Eye (tissue), 1 donor: ENCODE results near the gene ZFYVE1.

ENCODE experiments used
- DNase-seq: peaks from one replicate; pipeline ENCODE4 v3.0.0-alpha.2; 2015

The ZFYVE1 gene

GRCh38 chr14:72952171-72952570, 74.7 kb downstream of the ZFYVE1 start:
- DNase-seq = no peak

DNA sequence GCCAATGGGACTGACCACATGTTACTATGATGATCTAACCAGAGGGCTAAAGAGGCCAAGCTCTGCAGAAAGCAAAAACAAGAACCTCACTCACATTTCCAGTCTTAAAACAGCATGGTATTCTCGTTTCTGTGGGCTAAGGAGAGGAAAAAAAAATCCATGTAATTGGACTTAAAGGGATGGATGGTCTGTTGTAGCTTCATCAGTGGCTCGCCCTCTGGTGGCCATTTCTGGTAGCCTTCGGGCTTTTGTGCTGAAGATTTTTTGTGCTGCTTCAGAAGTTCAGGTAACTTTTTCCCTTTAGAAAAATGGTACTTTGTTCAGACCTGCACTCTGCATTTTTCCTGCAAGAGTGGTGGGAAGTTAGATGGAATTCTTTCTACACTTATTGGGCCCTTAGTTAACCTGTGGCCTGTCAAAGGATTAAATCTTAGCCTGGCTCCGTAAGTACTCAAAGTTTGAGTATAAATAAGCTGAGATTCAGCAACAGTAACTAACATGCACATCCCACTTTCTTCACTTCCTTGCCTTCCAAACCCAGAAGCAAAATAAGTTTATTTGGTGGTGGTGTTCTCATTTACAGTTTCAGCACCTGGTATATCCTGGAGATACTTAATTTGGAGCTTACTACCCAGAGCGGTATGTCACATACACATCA, 78.3 kb downstream of the ZFYVE1 start:
- DNase-seq = peak; percentile 85

DNA sequence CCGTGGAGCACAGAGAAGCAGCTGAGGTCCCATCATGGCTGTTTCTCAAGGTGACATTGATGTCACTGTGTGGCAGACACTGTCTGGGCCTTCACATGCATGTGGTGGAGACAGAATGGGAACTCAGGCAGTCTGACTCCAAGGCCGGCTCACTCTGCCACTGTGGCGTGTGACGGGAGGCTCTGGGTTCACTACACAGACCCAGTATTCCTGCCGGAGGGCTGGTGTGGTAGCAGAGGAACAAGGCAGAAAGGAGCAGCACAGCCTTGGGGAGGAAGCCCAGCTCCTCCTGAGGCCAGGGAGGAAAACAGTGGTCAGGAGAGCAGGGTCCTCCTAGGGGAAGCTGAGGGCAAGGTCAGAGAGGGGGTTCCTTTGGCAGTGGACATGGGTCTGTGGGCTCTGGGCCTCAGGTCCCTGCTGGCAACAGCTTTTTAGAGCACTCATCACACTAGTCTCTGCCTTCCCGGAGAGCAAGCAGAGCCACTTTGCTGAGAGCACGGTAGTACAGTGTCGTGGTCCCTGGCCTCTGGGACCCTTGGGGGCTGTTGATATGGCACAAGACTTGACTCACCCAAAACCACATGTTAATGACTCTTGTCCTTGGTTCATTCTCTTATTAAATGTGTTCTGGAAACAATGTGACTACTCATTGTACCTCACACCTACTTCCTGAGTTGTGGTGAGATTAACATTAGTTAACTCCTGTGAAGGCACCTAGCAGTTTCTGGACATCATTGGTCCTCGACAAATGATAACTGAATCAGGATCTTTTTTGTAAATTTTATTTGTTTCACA, 79.3 kb downstream of the ZFYVE1 start:
- DNase-seq = no peak

- DNase-seq = no peak
Observed at GRCh38 chr14:72946491-72946890, 80.4 kb downstream of the ZFYVE1 start.

DNA sequence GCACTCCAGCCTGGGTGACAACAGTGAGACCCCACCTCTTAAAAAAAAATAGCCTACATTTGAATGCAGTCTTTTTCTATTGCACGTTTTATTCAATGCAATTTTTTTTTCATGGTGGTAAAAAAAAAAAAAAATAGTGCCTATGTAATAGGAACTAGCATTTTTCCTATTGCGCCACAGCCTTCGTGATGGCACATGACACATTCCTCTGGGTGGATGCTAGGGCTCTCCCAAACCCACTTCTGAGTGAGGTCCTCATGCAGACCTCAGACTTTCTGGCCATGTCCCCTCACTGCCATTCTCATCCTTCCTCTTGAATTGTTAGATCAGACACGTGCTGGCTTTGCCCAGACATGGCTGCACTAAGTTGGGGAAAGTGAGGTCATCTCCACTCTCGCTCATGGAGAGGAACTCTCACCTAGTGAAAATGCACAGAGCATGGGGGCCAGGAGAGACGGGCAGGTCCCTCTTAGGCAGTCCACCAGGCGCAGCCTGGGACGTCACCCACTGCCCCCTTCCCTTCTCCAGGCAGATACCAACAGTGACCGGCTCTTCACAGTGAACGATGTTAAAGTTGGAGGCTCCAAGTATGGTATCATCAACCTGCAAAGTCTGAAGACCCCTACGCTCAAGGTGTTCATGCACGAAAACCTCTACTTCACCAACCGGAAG, 81.4 kb downstream of the ZFYVE1 start:
- DNase-seq = no peak

GRCh38 chr14:72943876-72944430, 83.0 kb downstream of the ZFYVE1 start:
- no peak for DNase-seq

GRCh38 chr14:72942934-72943333, 84.0 kb downstream of the ZFYVE1 start:
- no peak for DNase-seq

DNA sequence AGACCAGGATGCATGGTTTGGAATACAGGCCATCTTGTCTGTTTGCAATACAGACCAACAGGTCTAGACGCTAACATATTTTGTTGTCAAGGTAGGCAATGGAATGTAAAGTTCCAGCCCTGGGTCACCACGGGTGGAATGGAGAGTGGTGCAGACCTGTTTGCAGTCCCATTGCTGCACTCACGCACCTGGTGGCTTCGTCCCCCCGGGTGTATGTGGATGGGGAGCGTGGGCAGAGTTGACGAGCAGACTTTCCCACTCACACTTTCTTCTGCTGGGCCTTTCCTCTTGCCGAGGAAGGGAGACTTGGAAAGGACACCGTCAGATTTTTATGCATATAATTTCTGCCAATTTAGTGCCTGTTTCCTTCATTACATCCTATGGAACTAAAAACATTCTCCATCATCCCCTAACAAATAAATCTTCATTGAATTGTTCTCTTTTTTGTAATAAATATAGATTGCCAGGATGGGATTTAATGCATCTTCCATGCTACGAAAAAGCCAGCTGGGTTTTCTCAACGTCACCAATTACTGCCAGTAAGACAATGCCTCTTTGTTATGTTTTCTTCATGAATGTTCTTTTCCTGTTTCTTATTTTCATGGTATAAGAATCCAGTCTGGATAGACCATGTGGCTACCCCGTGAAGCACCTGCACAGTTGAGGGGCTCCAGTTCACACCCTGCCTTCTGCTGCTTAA, 85.5 kb downstream of the ZFYVE1 start:
- DNase-seq = no peak

DNA sequence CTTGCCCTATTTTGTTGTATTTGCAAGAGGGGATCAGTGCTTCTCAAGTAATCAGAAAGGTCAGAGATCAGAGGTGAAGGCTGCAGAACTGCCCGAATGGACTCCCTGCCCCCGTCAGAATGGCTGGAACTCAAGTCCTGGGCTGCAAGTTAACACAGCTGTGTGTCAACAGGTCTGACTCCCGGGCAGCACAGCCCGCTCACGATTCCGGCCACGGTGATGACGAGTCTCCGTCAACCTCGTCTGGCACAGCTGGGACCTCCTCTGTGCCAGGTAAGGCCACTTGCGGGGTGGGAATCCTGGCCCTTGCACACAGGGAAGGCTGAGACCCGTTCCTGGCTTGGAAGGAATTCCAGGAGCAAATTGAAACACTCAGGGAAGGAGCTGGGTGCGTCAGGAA, 87.3 kb downstream of the ZFYVE1 start:
- no peak for DNase-seq

DNA sequence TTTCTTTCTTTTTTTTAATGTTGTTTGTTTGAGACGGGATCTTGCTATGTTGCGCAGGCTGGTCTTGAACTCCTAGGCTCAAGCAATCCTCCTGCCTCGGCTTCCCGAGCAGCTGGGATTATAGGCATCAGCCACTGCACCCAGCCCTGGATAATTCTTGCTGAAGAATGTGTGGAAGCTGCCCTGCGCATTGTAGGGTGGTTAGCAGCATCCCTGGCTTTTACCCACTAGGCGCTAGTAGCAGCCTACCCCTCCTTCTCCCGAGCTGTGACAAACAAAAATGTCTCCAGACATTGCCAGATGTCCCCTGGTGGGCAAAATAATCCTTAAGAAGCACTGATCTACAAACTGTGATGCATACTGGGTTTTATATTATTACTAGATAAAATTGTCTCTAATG, 94.0 kb downstream of the ZFYVE1 start:
- DNase-seq = no peak

GRCh38 chr14:72929316-72930080, 97.4 kb downstream of the ZFYVE1 start:
- no peak for DNase-seq

DNA sequence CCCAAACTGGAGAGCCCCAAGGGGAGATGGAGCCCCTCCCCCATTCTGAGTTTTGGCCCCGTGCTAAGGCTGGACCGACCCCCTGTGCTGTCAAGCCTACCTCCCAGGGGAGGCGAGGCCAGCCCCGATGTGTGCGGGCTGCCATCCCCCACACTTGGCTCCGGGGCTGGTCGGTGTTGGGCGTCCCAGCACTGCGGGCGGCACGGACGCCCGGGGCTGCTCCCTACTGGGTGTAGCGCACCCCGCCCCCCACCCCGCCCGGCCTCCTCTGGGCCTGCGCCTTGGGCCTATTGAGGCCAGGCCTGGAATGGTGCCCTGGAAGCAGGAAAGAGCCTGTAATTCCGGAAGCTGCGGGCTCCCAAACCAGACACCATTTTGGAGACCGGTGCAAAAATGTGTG, 98.0 kb downstream of the ZFYVE1 start:
- DNase-seq = no peak

DNA sequence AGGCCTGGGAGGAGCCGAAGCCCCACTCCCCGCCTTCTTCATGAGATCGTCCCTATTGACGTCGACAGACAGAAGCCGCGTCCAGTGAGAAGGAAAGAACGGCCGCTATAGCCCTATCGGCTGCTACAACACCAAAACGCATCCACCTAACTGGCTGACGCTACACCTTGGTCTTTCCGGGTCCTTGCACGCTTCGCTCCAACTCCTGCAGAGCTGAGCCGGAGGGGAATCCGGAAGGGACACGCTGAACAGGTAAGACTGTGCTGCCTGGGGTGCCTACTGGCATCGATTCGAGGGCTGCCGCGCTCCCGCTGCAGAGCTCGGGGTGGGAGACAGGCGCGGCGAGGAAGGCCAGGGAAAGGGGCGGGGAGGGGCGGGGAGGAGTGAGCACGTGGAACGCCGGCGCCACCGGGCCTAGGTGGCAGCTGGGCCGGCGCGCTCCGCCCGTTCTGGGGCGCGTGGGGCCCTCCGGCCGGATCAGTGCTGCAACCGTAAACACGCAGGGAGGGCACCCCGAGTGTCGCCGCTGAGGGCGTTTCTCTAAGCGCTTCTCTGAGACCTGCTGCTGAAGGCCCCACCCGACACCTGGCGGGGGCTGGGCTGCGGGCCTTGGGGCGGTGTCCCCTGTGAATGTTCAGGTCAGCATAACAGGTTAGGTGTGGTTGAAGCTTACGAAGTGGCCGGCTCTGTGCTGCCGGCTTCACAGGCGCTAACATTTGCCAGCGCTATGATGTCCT, 100.4 kb downstream of the ZFYVE1 start, which contains the start of gene DCAF4:
Gene DCAF4, plus strand, starts transcription at position 173 of the 737 bp plus-strand sequence. CDS start 11,515 bp downstream, outside the sequence.
- DNase-seq = peak; percentile 98

GRCh38 chr14:72925815-72926291, 101.1 kb downstream of the ZFYVE1 start:
- DNase-seq = no peak

- DNase-seq = no peak
Observed at GRCh38 chr14:72925171-72925759, 101.6 kb downstream of the ZFYVE1 start.

- no peak for DNase-seq
Observed at GRCh38 chr14:72924337-72924736, 102.6 kb downstream of the ZFYVE1 start.

- DNase-seq = no peak
Observed at GRCh38 chr14:72921396-72921795, 105.5 kb downstream of the ZFYVE1 start.

GRCh38 chr14:72920008-72920407, 106.9 kb downstream of the ZFYVE1 start:
- no peak for DNase-seq
